Activated naive CD4-positive, alpha-beta T cell treated with anti-CD3 and anti-CD28 coated beads, Interleukin-2, amount 50 U/mL, for 24 hours (primary cell): ENCODE results near the gene ZGPAT.
A peak's percentile ranks its signal among the peaks of the same experiment; 100 is the strongest.
"Not testable (repeated sequence)": the region's sequence is repeated elsewhere in the genome, so short reads cannot be mapped to it uniquely, and the experiment has no call there.

Experiments used
- H3K27ac Mint-ChIP-seq: one replicate; pipeline ENCODE4 v1.8.0; 2021; ENCODE audit warnings: mild to moderate bottlenecking, mixed read lengths
- H3K27me3 Mint-ChIP-seq: one replicate; pipeline ENCODE4 v1.8.0; 2021; ENCODE audit warnings: mixed read lengths
- H3K36me3 Mint-ChIP-seq: one replicate; pipeline ENCODE4 v1.8.0; 2021; ENCODE audit warnings: mixed read lengths
- H3K4me1 Mint-ChIP-seq: one replicate; pipeline ENCODE4 v1.8.0; 2021; ENCODE audit warnings: mixed read lengths
- H3K4me3 Mint-ChIP-seq: one replicate; pipeline ENCODE4 v1.8.0; 2021; ENCODE audit warnings: mild to moderate bottlenecking, mixed read lengths
- H3K9me3 Mint-ChIP-seq: one replicate; pipeline ENCODE4 v1.8.0; 2021; ENCODE audit warnings: mixed read lengths

The ZGPAT gene

GRCh38 chr20:63671695-63672094, 36.1 kb upstream of the ZGPAT start:
- H3K36me3 Mint-ChIP-seq, H3K4me1 Mint-ChIP-seq, H3K27ac Mint-ChIP-seq, H3K4me3 Mint-ChIP-seq, H3K9me3 Mint-ChIP-seq, H3K27me3 Mint-ChIP-seq: not testable (repeated sequence)

GRCh38 chr20:63672666-63673065, 35.2 kb upstream of the ZGPAT start:
- no peak overlapping the region for H3K4me3 Mint-ChIP-seq
- peaks cover 7% of the 10 kb centered on the region for H3K36me3 Mint-ChIP-seq
- H3K4me1 Mint-ChIP-seq = no peaks in the 10 kb centered on the region
- no peak overlapping the region for H3K27ac Mint-ChIP-seq
- H3K9me3 Mint-ChIP-seq = no peaks in the 10 kb centered on the region
- H3K27me3 Mint-ChIP-seq = no peaks in the 10 kb centered on the region

GRCh38 chr20:63673951-63674350, 33.9 kb upstream of the ZGPAT start:
- no peaks in the 10 kb centered on the region for H3K27me3 Mint-ChIP-seq
- H3K27ac Mint-ChIP-seq = no peak overlapping the region
- peaks cover 5% of the 10 kb centered on the region for H3K36me3 Mint-ChIP-seq
- H3K4me1 Mint-ChIP-seq = no peaks in the 10 kb centered on the region
- no peak overlapping the region for H3K4me3 Mint-ChIP-seq
- H3K9me3 Mint-ChIP-seq = no peaks in the 10 kb centered on the region

GRCh38 chr20:63675681-63676368, 32.0 kb upstream of the ZGPAT start:
- H3K36me3 Mint-ChIP-seq = no peaks in the 10 kb centered on the region

GRCh38 chr20:63678071-63678470, 29.8 kb upstream of the ZGPAT start:
- Mint-ChIP-seq H3K4me1 (no peaks in the 10 kb centered on the region), H3K36me3 (no peaks in the 10 kb centered on the region), H3K27ac (no peak overlapping the region), H3K4me3 (no peak overlapping the region), H3K27me3 (no peaks in the 10 kb centered on the region), H3K9me3 (no peaks in the 10 kb centered on the region)

More at GRCh38 chr20:63675681-63676368, 32.0 kb upstream of the ZGPAT start:
- H3K27ac Mint-ChIP-seq = no peak overlapping the region
- no peaks in the 10 kb centered on the region for H3K9me3 Mint-ChIP-seq
- no peaks in the 10 kb centered on the region for H3K27me3 Mint-ChIP-seq
- no peaks in the 10 kb centered on the region for H3K4me1 Mint-ChIP-seq
- no peak overlapping the region for H3K4me3 Mint-ChIP-seq

GRCh38 chr20:63678667-63679465, 29.0 kb upstream of the ZGPAT start:
- no peak overlapping the region for H3K27ac Mint-ChIP-seq
- H3K9me3 Mint-ChIP-seq = no peaks in the 10 kb centered on the region

GRCh38 chr20:63679799-63680305, 28.0 kb upstream of the ZGPAT start:
- Mint-ChIP-seq H3K4me1 (peaks cover 3% of the 10 kb centered on the region), H3K36me3 (no peaks in the 10 kb centered on the region), H3K4me3 (no peak overlapping the region), H3K27me3 (no peaks in the 10 kb centered on the region), H3K9me3 (no peaks in the 10 kb centered on the region), H3K27ac (no peak overlapping the region)

More at GRCh38 chr20:63678667-63679465, 29.0 kb upstream of the ZGPAT start:
- no peaks in the 10 kb centered on the region for H3K36me3 Mint-ChIP-seq
- H3K4me1 Mint-ChIP-seq = peaks cover 2% of the 10 kb centered on the region
- no peak overlapping the region for H3K4me3 Mint-ChIP-seq
- no peaks in the 10 kb centered on the region for H3K27me3 Mint-ChIP-seq

GRCh38 chr20:63680427-63680826, 27.4 kb upstream of the ZGPAT start:
- Mint-ChIP-seq H3K4me3 (no peak overlapping the region), H3K9me3 (no peaks in the 10 kb centered on the region), H3K36me3 (no peaks in the 10 kb centered on the region)

GRCh38 chr20:63680857-63681608, 26.8 kb upstream of the ZGPAT start:
- H3K9me3 Mint-ChIP-seq = no peaks in the 10 kb centered on the region
- H3K4me1 Mint-ChIP-seq = peaks cover 3% of the 10 kb centered on the region
- no peak overlapping the region for H3K4me3 Mint-ChIP-seq
- H3K27ac Mint-ChIP-seq = no peak overlapping the region
- H3K27me3 Mint-ChIP-seq = no peaks in the 10 kb centered on the region
- H3K36me3 Mint-ChIP-seq = no peaks in the 10 kb centered on the region

More at GRCh38 chr20:63680427-63680826, 27.4 kb upstream of the ZGPAT start:
- Mint-ChIP-seq H3K27ac (no peak overlapping the region), H3K27me3 (no peaks in the 10 kb centered on the region), H3K4me1 (peaks cover 3% of the 10 kb centered on the region)

GRCh38 chr20:63681609-63682142, 26.2 kb upstream of the ZGPAT start:
- no peak overlapping the region for H3K27ac Mint-ChIP-seq
- H3K27me3 Mint-ChIP-seq = no peaks in the 10 kb centered on the region
- no peaks in the 10 kb centered on the region for H3K9me3 Mint-ChIP-seq
- no peaks in the 10 kb centered on the region for H3K36me3 Mint-ChIP-seq
- H3K4me3 Mint-ChIP-seq = no peak overlapping the region
- peaks cover 5% of the 10 kb centered on the region for H3K4me1 Mint-ChIP-seq

- Mint-ChIP-seq H3K4me3 (no peak overlapping the region), H3K27me3 (no peaks in the 10 kb centered on the region), H3K36me3 (no peaks in the 10 kb centered on the region), H3K9me3 (no peaks in the 10 kb centered on the region), H3K4me1 (peaks cover 8% of the 10 kb centered on the region), H3K27ac (no peak overlapping the region)
These were observed 25.3 kb upstream of the ZGPAT start for GRCh38 chr20:63682384-63683139.

- peaks cover 8% of the 10 kb centered on the region for H3K4me1 Mint-ChIP-seq
- H3K27ac Mint-ChIP-seq = no peak overlapping the region
- no peaks in the 10 kb centered on the region for H3K9me3 Mint-ChIP-seq
- no peaks in the 10 kb centered on the region for H3K27me3 Mint-ChIP-seq
- no peaks in the 10 kb centered on the region for H3K36me3 Mint-ChIP-seq
- no peak overlapping the region for H3K4me3 Mint-ChIP-seq
These were observed 22.4 kb upstream of the ZGPAT start for GRCh38 chr20:63685269-63686026.

- Mint-ChIP-seq H3K4me3 (no peak overlapping the region), H3K36me3 (no peaks in the 10 kb centered on the region), H3K9me3 (no peaks in the 10 kb centered on the region), H3K4me1 (peaks cover 8% of the 10 kb centered on the region), H3K27ac (no peak overlapping the region), H3K27me3 (no peaks in the 10 kb centered on the region)
These were observed 21.7 kb upstream of the ZGPAT start for GRCh38 chr20:63686094-63686491.

GRCh38 chr20:63686492-63687321, 21.1 kb upstream of the ZGPAT start:
- peak overlapping the region; percentile 65 for H3K27ac Mint-ChIP-seq
- no peaks in the 10 kb centered on the region for H3K9me3 Mint-ChIP-seq
- peaks cover 8% of the 10 kb centered on the region for H3K4me1 Mint-ChIP-seq
- no peaks in the 10 kb centered on the region for H3K27me3 Mint-ChIP-seq
- no peak overlapping the region for H3K4me3 Mint-ChIP-seq
- no peaks in the 10 kb centered on the region for H3K36me3 Mint-ChIP-seq
